Stimulated activated CD8-positive, alpha-beta memory T cell treated with anti-CD3 and anti-CD28 coated beads, Interleukin-4, amount 100 ng/mL, for 24 hours (primary cell): Measurements from ENCODE around the gene RUFY4.

Experiments
- DNase-seq: peaks from one replicate; pipeline ENCODE4 v3.0.0-alpha.2; 2020; ENCODE audit warnings: low read depth

The RUFY4 gene

DNA sequence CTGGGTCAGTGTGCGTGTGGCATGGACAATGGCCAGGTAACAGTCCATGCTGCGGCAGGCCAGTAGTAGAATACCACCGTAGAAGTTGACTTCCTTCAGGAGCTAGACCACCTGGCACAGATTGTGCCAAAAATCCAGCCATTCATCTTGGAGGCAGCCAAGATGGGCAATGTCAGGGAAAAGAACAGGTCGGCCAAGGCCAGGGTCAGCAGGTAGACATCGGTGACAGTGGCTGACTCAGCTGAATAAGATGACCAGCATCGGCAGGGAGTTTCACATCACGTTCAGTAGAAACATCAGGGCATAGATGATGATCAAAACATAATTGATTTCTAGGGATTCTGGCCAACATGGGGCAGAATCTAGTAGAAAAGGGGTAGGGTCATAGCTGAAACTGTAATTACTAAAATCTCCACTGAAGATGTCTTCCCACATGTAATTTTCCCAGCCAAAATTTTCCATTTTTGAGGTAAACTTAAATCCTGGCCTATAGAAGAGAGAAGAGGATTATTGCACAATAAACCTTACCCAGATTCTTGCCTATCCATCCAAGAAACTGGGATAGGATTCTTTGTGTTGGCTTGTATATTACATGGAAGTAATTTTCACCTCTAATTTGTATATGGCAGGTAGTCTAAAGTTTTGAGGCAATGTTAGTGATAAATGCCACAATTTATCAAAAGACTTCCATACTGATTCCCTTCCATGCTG is 7.9 kb upstream of the RUFY4 start:
- no peak for DNase-seq

DNA sequence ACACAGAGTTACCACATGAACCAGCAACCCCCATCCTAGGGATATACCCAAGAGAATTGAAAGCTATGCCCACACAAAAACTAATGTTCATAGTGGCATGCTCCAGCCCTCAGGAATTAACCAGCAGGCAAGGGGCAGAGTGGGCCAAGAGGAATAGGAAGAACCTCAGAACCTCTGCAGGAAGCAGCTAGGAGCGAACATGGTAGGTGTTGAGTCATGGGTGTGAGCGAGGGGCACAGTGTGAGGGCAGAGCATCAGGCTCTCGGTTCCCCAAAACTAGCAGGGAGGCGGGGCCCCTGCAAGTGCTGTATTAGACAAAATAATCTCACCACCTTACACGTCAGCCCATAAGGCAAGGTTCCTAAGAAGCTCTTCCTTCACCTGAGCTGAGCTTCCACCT is 5.6 kb upstream of the RUFY4 start:
- no peak for DNase-seq

DNA sequence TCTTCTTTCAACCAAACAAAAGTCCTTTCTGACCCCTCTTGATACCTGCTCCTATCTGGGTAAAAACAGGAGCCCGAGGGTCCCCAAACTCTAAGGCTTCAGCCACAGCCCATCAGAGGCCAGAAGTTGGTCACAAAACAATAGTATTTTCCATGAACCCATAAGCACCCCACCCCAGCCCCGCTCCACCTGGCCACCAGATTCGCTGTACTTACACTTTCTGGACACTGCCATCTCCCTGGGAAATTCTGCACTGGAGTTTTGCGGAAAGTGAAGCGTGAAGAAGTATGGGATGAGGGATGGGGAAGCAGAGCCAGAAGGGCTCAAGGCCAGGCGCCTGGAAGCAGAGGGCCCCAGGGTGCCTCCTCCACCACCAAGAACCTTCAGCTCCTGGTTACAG is 5.2 kb upstream of the RUFY4 start:
- DNase-seq, result no peak

DNA sequence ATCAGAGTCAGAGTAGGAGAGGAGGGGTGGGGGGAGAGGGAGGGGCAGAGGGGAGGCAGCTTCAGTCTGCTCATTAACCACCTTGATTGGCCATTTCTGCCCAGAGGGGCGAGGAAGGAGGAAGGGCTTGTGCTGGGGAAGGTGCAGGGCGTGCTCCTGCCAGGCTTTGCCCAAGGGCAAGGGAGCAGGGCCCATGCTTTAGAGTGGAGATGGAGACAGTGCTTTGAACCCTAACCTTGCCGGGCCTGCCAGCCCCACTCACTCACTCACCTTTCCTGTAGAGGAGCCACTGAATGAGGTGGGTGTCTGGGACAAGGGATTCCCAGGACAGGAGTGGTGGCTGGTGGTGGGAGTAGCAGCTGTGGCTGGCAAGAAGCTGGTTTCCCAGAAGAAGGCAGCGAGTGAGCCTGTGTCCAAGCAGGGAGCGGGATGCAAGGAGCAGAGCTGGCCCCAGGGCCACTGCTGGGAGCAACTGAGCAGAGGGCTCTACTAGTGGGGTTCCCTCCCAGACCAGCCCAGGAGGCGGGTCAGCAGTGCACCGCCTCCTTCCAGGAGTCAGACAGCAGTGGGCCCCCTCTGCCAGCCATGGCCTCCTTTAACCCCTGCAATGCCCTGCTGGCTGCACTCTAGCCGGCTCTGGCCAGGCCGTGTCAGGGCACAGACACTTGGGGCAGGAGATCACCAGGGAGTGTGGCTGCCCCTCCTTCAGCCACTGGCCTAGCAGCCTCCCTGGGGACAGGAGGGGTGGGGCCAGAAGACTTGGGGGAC is 3.6 kb upstream of the RUFY4 start:
- DNase-seq, result no peak

DNA sequence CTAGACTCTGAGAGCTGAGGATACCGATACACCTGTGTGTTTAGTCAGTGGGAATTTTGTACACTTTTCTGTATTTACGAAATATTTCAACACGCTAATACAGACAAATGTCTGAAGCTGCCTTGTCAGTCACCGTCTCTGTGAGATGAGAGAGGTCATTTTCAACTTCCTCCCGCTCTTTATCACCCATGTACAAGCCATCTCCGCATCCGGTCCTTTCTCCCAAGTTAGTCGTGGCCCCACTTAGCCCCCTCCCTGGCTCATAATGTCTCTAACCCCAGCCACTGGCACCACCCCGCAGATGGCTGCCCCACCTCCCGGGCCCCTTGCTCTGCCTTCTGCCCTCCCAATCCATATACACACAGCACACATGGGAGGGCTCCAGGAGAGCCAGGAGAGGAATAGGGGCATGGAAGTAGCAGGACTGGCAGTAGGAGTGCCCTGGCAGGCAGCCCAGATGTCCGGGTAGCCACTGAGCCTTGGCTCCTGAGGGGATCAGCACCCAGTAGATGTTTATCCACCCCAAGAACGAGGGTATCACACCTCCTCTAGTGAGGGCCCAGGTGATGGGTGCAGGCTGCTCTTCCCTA is 2.0 kb upstream of the RUFY4 start:
- DNase-seq, result no peak

DNA sequence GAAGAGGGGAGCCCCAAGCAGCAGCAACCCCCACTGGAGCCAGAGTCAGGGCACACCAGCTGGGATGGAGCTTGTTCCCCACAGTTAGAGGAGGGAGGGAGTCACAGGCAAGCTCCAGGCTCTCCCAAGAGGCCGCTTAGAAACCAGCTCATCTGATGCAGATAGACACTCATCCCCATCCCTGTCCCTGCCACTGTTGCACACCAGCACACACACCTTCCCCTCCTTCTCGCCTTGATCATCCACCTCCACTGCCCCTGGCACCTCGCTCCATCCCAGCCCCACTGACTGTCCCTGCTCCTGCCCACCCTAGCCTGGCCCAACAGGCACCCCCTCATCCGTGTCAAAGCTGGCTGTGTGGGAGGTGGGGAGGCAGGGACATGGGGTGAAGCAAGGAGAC is 1.5 kb upstream of the RUFY4 start:
- DNase-seq, result no peak

DNA sequence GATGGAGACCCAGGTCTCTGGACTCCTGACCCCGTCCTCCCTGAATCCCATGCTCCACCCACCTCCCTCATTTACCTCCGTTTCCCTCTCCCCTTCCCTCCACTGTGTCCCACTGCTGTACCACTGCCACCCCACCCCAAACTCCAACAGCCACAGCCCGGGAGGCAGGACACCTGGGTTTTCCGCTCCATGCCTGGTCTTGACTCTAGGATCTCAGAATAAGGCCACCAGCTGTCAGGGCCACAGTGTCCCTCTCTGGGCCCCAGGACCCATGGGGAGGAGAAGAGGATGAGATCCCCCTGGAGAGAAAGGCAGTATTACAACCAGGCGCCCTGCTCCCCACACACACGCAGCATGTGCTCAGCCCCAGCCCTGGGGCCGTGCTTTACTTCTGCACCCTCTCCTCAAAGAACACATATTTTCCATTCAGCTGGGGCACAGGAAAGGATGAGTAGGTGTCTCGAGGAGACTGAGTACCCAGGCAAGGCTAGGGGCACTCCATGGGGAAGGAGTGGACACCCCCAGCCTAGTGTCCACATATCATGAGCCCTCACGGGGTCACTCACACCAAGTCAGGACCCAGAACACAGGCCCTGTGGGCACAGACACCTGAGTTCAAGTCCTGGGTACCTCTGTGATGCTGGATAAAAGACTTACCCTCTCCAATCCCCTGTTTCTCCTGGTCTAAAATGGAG is 700 bp downstream of the RUFY4 start:
- no peak for DNase-seq

DNA sequence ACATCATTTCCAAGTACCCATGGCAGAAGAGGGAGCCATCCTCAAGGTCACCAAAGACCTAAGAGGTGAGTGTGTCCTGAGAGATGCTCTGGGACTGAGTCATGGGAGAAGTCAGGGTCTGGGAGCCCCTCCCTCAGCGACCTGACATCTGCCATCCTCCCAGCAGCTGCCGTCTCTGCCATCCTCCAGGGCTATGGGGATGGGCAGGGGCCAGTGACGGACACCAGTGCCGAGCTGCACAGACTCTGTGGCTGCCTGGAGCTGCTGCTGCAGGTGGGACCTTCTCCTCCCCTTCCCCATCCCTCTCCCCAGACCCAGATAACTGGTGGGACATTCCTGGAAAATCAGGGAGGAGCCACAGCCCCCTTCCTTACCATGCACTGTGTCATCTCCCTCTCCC is 1.5 kb downstream of the RUFY4 start:
- DNase-seq, result no peak

DNA sequence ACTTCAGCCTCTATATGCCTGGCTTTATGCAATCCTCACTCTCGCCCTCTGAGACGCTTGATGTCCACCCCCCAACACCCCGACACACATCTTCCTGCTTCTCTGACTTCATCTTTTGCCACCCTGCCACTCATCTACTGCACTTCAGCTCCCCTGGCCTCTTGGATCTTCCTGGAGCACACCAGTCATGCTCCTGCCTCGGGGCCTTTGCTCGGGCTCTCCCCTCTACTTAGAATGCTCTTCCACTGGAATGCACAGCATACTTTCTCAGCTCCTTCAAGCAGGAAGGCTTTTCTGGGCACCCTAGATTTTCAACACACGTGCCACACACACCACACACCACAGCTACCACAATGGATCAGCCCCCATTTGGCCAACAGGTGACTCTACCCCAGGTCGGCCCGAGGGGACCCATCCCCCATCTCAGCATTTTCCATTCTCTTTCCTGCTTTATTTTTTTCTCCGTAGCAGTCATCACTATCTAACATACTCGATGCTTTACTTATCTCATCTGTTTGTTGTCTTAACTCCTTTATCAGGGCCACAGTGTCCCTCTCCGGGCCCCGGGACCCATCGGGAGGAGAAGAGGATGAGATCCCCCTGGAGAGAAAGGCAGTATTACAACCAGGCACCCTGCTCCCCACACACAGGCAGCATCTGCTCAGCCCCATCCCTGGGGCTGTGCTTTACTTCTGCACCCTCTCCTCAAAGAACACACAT is 2.3 kb downstream of the RUFY4 start:
- DNase-seq, result no peak

DNA sequence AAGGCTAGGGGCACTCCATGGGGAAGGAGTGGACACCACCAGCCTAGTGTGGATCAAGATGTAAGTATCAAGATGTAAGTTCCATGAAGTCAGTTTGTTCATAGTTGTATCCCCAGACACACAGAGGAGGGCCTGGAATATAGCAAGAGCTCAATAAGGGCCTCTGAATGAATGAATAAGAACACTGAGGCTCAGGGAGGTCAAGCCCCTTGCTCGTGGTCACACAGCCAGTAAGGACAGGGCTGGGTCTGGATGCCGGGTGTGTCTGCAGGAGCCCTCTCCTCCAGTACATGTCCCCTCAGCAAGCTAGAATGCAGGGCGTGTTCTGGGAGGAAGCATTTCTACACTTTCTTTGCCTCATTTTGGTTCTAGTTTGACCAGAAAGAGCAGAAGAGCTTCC is 2.9 kb downstream of the RUFY4 start:
- no peak for DNase-seq

DNA sequence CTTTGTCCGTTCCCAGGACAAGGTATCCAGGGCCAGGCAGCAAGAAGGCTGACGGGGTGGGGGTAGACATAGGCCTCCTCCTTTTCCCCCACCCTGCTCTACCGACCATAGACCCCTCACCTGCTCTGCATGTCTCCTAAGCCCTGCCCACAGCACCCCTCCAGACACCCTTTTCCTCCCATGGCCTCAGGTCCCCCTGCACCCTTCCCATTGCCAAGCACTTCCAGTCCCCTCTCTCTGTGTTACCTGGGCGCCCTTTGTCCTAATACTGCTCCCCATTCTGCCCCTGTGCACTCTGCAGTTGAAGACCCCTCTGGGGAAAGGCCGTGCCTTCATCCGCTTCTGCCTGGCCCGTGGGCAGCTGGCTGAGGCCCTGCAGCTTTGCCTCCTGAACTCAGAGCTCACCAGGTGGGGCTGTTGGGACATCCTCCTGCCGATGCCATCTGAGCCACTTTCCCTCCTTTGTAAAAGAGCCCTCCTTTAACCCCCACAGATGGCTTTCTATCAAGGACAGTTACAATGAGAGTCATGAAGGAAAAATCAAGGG is 3.5 kb downstream of the RUFY4 start:
- no peak for DNase-seq

DNA sequence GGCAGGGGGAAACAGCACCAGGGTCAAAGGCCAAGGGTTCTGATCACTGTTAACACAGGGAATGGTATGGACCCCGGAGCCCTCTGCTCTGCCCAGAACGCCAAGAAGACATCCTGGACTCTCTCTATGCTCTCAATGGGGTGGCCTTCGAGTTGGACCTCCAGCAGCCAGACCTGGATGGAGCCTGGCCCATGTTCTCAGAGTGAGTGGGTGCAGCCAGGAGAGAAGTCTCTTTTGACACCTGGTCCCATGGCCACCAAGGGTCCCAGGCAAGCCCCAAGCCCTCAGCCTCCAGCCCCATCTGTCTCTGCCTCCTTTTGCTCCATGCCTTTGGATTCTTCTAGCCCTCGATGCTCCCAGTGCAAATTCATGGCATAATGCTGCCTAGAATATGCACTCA is 4.1 kb downstream of the RUFY4 start:
- DNase-seq, result no peak

DNA sequence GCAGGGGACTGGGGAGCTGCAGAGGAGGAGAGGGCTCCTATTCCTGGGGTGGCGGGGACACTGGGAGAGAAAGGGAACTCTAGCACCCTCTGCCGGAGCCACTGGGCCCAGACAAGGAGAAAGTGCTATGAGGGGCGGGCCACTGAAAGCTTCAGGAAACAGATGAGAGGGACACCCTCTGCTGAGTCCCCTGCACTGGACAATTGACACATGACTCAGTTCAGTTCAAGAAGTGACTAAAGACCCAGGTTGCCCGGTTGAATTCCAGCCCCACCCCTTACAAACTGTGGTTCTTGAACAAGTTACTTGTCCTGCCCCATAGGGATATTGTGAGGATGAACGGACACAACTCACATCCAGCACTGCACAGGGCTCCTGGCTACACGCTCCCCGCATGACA is 5.0 kb downstream of the RUFY4 start:
- DNase-seq, result no peak

DNA sequence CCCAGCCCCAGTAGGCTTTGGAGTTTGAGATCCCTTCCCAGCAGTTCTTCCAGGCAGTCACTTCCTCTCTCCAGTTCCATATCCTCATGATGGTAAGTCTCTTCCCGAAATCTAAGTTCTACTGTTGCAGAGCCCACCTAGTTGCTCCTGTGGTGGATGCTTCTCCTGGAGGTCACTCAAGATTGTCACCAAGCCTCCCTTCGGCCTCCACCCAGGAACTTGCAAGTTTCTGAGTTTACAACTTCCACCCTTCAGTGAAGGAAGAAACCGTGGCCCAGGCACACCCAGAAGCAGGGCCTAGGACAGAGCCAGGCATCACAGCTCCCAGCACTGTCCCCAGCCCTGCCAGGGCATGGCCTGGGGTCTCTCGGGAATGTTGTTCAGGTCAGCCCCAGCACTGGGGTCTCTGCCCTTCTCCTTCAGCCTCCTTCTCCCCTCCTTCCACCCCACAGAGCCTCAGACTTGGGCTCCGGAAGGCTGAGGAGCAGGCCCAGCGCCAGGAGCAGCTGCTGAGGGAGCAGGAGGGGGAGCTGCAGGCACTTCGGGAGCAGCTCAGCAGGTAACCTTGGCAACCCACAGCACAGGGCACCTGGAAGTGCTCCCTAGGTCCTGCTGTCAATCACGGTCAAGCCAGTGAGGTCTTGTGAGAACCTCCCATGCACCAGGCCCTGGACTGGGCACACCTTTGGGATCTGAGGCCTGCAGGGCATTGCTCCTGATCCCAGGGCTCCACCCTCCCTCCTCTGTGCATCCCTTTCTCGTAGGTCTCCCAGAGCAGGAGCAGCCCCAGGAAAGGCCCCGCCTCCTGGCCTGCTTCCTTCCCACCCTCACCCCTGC is 7.1 kb downstream of the RUFY4 start:
- no peak for DNase-seq

DNA sequence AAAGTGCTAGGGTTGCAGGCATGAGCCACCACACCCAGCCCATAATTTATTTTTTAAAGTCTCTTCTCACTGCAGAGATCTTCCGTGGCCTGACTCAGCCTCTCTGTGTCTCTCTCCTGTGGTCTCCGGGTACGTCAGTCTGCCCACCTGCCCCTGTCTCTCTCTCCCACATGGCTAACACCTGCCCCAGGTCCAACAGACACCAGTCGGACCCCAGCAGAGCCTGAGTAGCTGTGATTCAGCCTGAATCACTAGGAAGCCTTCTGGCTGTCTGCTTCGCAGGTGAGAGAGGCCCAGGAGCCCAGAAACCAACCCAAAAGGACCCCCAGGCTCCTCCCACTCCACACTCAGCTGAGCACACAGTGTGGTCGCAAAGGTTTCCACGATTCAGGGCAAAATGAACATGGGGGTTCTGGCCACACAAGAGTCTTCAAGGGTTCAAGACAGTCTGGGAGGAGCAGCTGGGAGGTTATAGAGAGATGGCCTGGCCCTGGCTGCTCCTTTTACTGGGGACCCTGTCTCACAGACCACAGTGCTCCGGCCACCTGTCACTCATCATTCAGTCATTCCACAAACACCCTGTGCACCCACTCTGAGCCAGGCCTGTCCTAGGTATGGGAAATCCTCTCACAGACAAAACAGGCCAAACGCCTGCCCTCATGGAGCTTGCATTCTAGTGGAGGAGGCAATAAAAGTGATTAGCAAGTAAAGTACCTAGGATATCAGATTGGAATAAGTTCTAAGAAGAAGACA is 8.6 kb downstream of the RUFY4 start:
- no peak for DNase-seq

DNA sequence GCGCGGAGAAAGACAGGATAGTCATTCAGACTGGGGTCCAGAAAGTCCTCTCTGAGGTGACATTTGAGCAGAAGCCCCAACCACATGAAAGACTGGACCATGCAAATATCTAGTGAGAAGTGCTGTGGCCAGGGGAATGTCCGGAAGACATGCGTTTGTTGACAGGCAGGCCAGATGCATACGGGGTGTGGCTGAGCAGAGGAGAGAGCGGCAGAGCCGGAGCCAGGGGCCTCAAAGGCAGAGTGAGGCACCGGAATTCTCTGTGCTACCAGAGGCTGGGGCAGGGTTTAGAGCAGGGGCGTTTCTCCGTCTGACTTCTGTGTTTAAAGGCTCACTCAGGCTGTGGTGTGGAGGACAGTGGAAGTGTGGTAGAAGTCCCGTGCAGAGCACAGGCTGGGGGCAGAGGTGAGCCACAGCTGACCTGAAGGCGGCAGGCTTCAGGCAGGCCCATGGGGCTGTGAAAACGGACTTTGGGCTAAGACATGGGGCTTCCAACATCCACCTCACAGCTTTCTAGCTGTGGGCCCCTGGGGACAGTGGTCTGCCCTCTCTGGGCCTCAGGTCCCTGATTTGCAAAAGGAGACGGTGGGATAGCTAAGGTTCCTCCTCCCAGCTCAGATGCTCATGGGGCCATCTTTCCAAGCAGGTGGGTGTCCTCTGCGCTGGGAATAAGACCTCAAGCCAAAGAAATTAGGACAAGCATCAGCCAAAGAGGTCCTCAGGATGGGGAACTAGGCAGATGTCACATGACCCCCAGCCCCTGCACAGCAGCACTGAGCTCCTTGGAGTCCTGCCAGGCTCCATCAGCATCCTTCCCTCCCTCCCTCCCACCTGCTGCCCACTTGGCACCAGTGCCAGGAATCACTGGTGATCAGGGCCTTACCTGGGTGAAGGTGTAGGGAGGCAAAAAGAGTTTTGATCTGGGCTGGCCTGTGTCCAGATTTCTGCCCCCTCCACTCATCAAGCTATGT is 11.2 kb downstream of the RUFY4 start:
- no peak for DNase-seq

DNA sequence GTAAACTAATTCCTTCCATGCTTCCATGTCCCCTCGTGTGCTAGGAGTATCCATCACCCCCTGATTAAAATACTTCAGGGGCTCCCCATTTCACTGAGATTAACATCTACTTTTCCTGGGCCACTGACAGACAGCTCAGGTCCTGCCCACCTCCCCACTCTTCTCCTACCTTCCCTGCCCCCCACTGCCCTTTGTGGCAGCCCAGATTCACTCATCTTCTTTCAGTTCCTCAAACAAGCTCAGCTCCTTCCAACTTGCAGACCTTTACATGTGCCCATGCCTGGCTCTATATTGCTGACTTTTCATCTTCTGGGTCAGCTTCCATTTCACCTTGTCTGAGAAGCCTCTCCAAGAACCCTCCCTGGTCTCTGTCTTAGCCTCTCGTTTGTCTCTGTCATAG is 12.0 kb downstream of the RUFY4 start:
- DNase-seq, result no peak

DNA sequence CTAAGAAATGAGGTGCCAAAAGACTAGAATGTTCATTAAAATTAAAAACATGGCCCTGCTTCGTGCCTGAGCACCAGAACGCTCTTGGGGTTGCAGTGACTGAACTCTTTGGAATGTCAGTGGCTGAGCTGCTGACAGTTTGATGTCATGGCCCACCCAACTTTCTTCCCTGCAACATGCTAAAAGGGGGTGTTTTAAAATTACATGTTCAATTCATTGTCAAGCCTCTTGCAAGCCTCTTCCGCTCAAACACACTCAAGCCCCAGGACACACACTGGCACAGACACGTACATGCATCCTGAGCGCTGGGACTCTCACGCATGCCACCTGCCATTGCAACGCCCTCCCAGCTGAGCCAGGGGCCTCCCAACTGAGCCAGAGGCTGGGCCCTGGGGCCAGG is 12.6 kb downstream of the RUFY4 start:
- DNase-seq, result no peak
